Measurements from ENCODE around the gene TPD52L3. TPM values are rescaled to one million over a fixed set of nuclear protein-coding genes. Genes with fewer than 3 reads are reported as not detected.

The TPD52L3 gene
- total and polyA plus RNA-seq, 2 of the 4 experiments (the other 2 are of a cell fraction), result not detected

GRCh38 chr9:6354072-6354686 is 26.0 kb downstream of the TPD52L3 start:
- no TSS peak for BruUV-seq (replicated peaks)
- Histone ChIP-seq H3K14ac (replicated peaks; ENCODE audit: low read depth, low read length) (no peak overlapping the region), H4K5ac (ENCODE audit: low read depth, low read length) (peak overlapping the region; percentile 72), H3K4me3 (ENCODE audit: insufficient read depth, low read depth, low read length) (no peak overlapping the region), H4K20me1 (ENCODE audit: insufficient read depth, low read length) (no peaks in the 10 kb centered on the region), H2BK5ac (ENCODE audit: low read depth, low read length, poor library complexity, severe bottlenecking) (peak overlapping the region; percentile 36), H3K23ac (ENCODE audit: low read depth, low read length) (peak overlapping the region; percentile 66; the same call in 1 of the 2 replicates), H4K8ac (ENCODE audit: low read depth in 2 of 2, low read length in 2 of 2) (peak overlapping the region in 1 of 2 experiments; percentile 83; a peak in 2 of 4 replicates), H2AK9ac (replicated peaks; ENCODE audit: low read depth, low read length, poor library complexity) (peak overlapping the region; percentile 2), H3K56ac (ENCODE audit: extremely low read depth, insufficient read depth, low read length) (peak overlapping the region; percentile 32; the same call in 1 of the 2 replicates), H3K4me1 (ENCODE audit: control insufficient read depth, insufficient read depth, low read length) (peaks cover 8% of the 10 kb centered on the region), H3K9me1 (ENCODE audit: insufficient read depth, low read length) (peaks cover 8% of the 10 kb centered on the region; the same call in 1 of the 2 replicates), H4K91ac (ENCODE audit: insufficient read depth, low read depth, low read length) (peak overlapping the region; percentile 45; the same call in 1 of the 2 replicates), H3K9ac (ENCODE audit: low read depth, low read length) (no peak overlapping the region), H2BK15ac (ENCODE audit: low read depth, low read length) (peak overlapping the region; percentile 13; the same call in 1 of the 3 replicates), H2BK120ac (ENCODE audit: low read depth, low read length) (peak overlapping the region; percentile 88), H3K79me1 (ENCODE audit: low read depth in 1 of 2, low read length in 2 of 2) (peaks cover 0 to 5% of the 10 kb centered on the region in 2 experiments; a peak in 1 of 4 replicates), H3K36me3 (ENCODE audit: control insufficient read depth, insufficient read depth, low read length) (no peaks in the 10 kb centered on the region), H2AK5ac (ENCODE audit: low read depth, low read length) (peak overlapping the region; percentile 34; the same call in 1 of the 2 replicates), H3K9me3 (ENCODE audit: control insufficient read depth, insufficient read depth, low read length) (no peaks in the 10 kb centered on the region), H3K4me2 (ENCODE audit: low read depth, low read length) (no peak overlapping the region), H3K27me3 (ENCODE audit: control insufficient read depth, insufficient read depth, low read length) (peaks cover 5% of the 10 kb centered on the region), H3K4ac (ENCODE audit: low read depth, low read length) (peak overlapping the region; percentile 89), H3K27ac (ENCODE audit: insufficient read depth, low read length) (no peak overlapping the region), H3K18ac (ENCODE audit: low read depth, low read length) (peak overlapping the region; percentile 76; the same call in 1 of the 2 replicates), H2BK20ac (ENCODE audit: low read depth, low read length) (peak overlapping the region; percentile 80), H2AFZ (replicated peaks; ENCODE audit: low read length, poor library complexity) (peak overlapping the region; percentile 39)
- in situ Hi-C loops (cut with MboI; ENCODE audit: low sequenced_read_pairs), result loop anchor here (5.0 kb wide), 2 partner anchors 213 to 303 kb away; no protein-coding TSS in a partner anchor
- ATAC-seq (ENCODE audit: low read depth) (peak; percentile 96), DNase-seq (peak; percentile 77)
- no CpG with 5 or more reads among the region's 3 CpGs for WGBS, 2 experiments (ENCODE audit: extremely low coverage in 2 of 2, insufficient read length in 1 of 2)
- ChIA-PET CTCF (interaction anchor here (0.8 kb wide), 1 partner anchor 118 kb away, joined by 4 read pairs; no protein-coding TSS in a partner anchor), POLR2A (ENCODE audit: unreplicated experiment) (no interaction called here)
- intact Hi-C loops (cut with micrococcal nuclease), result loop anchor here (1.0 to 10.0 kb wide), 4 partner anchors 60 to 313 kb away; no protein-coding TSS in a partner anchor
- dilution Hi-C loops (cut with HindIII; ENCODE audit: low sequenced_read_pairs, unreplicated experiment), result no loop called here
- TF ChIP-seq RFX5 (IDR thresholded peaks at IDR 0.05; ENCODE audit: low read depth, low read length) (no peak), MAZ (IDR thresholded peaks at IDR 0.05; ENCODE audit: borderline replicate concordance, low read depth, low read length) (no peak), FOS (IDR thresholded peaks at IDR 0.05; ENCODE audit: low read depth, low read length) (no peak), RAD21 (IDR thresholded peaks at IDR 0.05; ENCODE audit: low read length) (peak; percentile 93), ELK1 (IDR thresholded peaks at IDR 0.05; ENCODE audit: borderline replicate concordance, low read depth, low read length) (no peak), RCOR1 (IDR thresholded peaks at IDR 0.05; ENCODE audit: insufficient replicate concordance, low read length) (no peak), POLR2A (IDR thresholded peaks at IDR 0.05; ENCODE audit: low read depth, low read length) (no peak), CTCF (conservative IDR thresholded peaks at IDR 0.05; ENCODE audit: low read depth, low read length) (peak; percentile 87), BHLHE40 (IDR thresholded peaks at IDR 0.05; ENCODE audit: low read depth, low read length) (no peak), CHD1 (IDR thresholded peaks at IDR 0.05; ENCODE audit: low read depth, low read length) (no peak), NFE2L2 (IDR thresholded peaks at IDR 0.05; ENCODE audit: low read depth, low read length) (no peak), MXI1 (IDR thresholded peaks at IDR 0.05; ENCODE audit: borderline replicate concordance, low read depth, low read length) (no peak), SMC3 (IDR thresholded peaks at IDR 0.05; ENCODE audit: low read depth, low read length) (peak; percentile 86), CEBPB (IDR thresholded peaks at IDR 0.05; ENCODE audit: low read depth, low read length) (no peak)

Data from IMR-90 (cell line).